H1 (cell line): Measurements from ENCODE around the gene CDK9. TPM values are rescaled to one million over a fixed set of nuclear protein-coding genes. Genes with fewer than 3 reads are reported as not detected.

Experiments
- CTCF ChIA-PET: fragments of 300-600 bp; sonication (Branson Sonifier 250); formaldehyde crosslinking; loops from one replicate; lab custom pipeline; 2021; ENCODE audit not compliant: partially characterized antibody; lab: Charles Lee
- POLR2A ChIA-PET: fragments of 300-600 bp; sonication (Branson Sonifier 250); formaldehyde crosslinking; loops from one replicate; lab custom pipeline; 2021; ENCODE audit warnings: inconsistent platforms; ENCODE audit not compliant: partially characterized antibody; lab: Charles Lee
- DNase-seq, 2 experiments: peaks; one replicate each; pipeline versions ENCODE4 v3.0.0 to v3.0.0-alpha.2; 2010 to 2022; ENCODE audit warnings: low spot score in 2 of 2, low read depth in 1 of 2, mixed read lengths in 1 of 2
- FAIRE-seq: peaks from 2 replicates; lab custom pipeline; 2011; peaks lifted over from hg19 to GRCh38; lab: Jason Lieb, UNC
- H2AFZ ChIP-seq: 2 replicates; pipeline ENCODE4 v1.8.1; 2012; ENCODE audit warnings: low read length, inconsistent platforms
- H2AK5ac ChIP-seq: 2 replicates; pipeline ENCODE4 v1.6.1; 2013; ENCODE audit warnings: low read depth, low read length
- H2BK120ac ChIP-seq: replicated peaks from 2 replicates; pipeline ENCODE3; 2013; ENCODE audit warnings: low read depth, low read length, inconsistent platforms
- H2BK12ac ChIP-seq: 2 replicates; pipeline ENCODE4 v1.6.1; 2013; ENCODE audit warnings: low read depth, low read length
- H2BK15ac ChIP-seq: 2 replicates; pipeline ENCODE4 v1.6.1; 2013; ENCODE audit warnings: low read length
- H2BK20ac ChIP-seq: 2 replicates; pipeline ENCODE4 v1.6.1; 2013; ENCODE audit warnings: low read length
- H2BK5ac ChIP-seq: 2 replicates; pipeline ENCODE4 v1.6.1; 2013; ENCODE audit warnings: low read depth, low read length
- H3K14ac ChIP-seq: 2 replicates; pipeline ENCODE4 v1.6.1; 2013; ENCODE audit warnings: inconsistent platforms; ENCODE audit not compliant: insufficient read length
- H3K18ac ChIP-seq: 2 replicates; pipeline ENCODE4 v1.6.1; 2013; ENCODE audit warnings: low read length; ENCODE audit errors: extremely low read depth
- H3K23ac ChIP-seq: 2 replicates; pipeline ENCODE4 v1.6.1; 2013; ENCODE audit warnings: inconsistent platforms; ENCODE audit not compliant: insufficient read length
- H3K23me2 ChIP-seq: 2 replicates; pipeline ENCODE4 v1.6.1; 2013; ENCODE audit warnings: low read depth, low read length
- H3K27ac ChIP-seq: 2 replicates; pipeline ENCODE4 v1.6.1; 2011; ENCODE audit warnings: low read depth, low read length, inconsistent platforms
- H3K27me3 ChIP-seq, 4 experiments: replicated peaks in 1 of 4; 1 replicate in 1 of 4; 2 replicates in 3 of 4; pipeline versions ENCODE4 v1.6.1 to v1.8.1; 2011 to 2013; ENCODE audit warnings: low read length in 3 of 4, mild to moderate bottlenecking in 3 of 4, inconsistent platforms in 2 of 4, mixed read lengths in 2 of 4, moderate library complexity in 1 of 4; ENCODE audit not compliant: control insufficient read depth in 3 of 4, insufficient read depth in 3 of 4; ENCODE audit errors: extremely low read depth in 1 of 4
- H3K36me3 ChIP-seq, 4 experiments: 2 replicates each; pipeline versions ENCODE4 v1.6.1 to v1.8.1; 2011 to 2013; ENCODE audit warnings: mild to moderate bottlenecking in 4 of 4, low read length in 3 of 4, moderate library complexity in 2 of 4, control low read depth in 1 of 4, inconsistent platforms in 1 of 4; ENCODE audit not compliant: insufficient read depth in 4 of 4, control insufficient read depth in 2 of 4
- H3K4ac ChIP-seq: replicated peaks from 2 replicates; pipeline ENCODE3; 2013; ENCODE audit warnings: low read length, low read depth, mixed read lengths, inconsistent platforms; ENCODE audit not compliant: insufficient read length
- H3K4me1 ChIP-seq, 4 experiments: replicated peaks in 1 of 4; 1 replicate in 1 of 4; 2 replicates in 3 of 4; pipeline versions ENCODE4 v1.6.1 to v1.8.1; 2011 to 2013; ENCODE audit warnings: low read length in 3 of 4, inconsistent platforms in 2 of 4, mixed read lengths in 1 of 4; ENCODE audit not compliant: insufficient read depth in 4 of 4, control insufficient read depth in 3 of 4
- H3K4me2 ChIP-seq, 2 experiments: 2 replicates each; pipeline versions ENCODE4 v1.6.1 to v1.8.1; 2011 to 2013; ENCODE audit warnings: low read depth in 2 of 2, low read length in 2 of 2, control low read depth in 1 of 2, inconsistent platforms in 1 of 2, mild to moderate bottlenecking in 1 of 2; ENCODE audit not compliant: insufficient read depth in 1 of 2
- H3K4me3 ChIP-seq, 4 experiments: fragments of 200-600, 300-600 bp in 1 of 4; sonication (generic), shearing (Covaris generic), sonication (Bioruptor Twin) in 1 of 4; 2 replicates each; pipeline versions ENCODE4 v1.5.1 to v1.8.1; 2011 to 2016; ENCODE audit warnings: low read length in 4 of 4, low read depth in 3 of 4, control low read depth in 2 of 4, inconsistent platforms in 2 of 4, mild to moderate bottlenecking in 2 of 4, mixed read lengths in 1 of 4, moderate library complexity in 1 of 4; ENCODE audit not compliant: insufficient read depth in 2 of 4; ENCODE audit errors: extremely low read depth in 1 of 4
- H3K56ac ChIP-seq: replicated peaks from 2 replicates; pipeline ENCODE3; 2013; ENCODE audit warnings: low read depth, mild to moderate bottlenecking, mixed read lengths, low read length, inconsistent platforms; ENCODE audit not compliant: insufficient read length
- H3K79me1 ChIP-seq: 2 replicates; pipeline ENCODE4 v1.6.1; 2013; ENCODE audit warnings: low read depth, low read length, control low read depth
- H3K79me2 ChIP-seq, 2 experiments: 2 replicates each; pipeline versions ENCODE4 v1.6.1 to v1.8.1; 2012 to 2013; ENCODE audit warnings: low read length in 2 of 2, mild to moderate bottlenecking in 2 of 2, inconsistent platforms in 1 of 2; ENCODE audit not compliant: insufficient read depth in 2 of 2, control insufficient read depth in 1 of 2
- H3K9ac ChIP-seq, 4 experiments: replicated peaks in 1 of 4; 1 replicate in 1 of 4; 2 replicates in 3 of 4; pipeline versions ENCODE4 v1.6.1 to v1.8.1; 2011 to 2013; ENCODE audit warnings: low read depth in 3 of 4, low read length in 3 of 4, control low read depth in 2 of 4, mild to moderate bottlenecking in 2 of 4, moderate library complexity in 2 of 4, inconsistent platforms in 1 of 4; ENCODE audit errors: extremely low read depth in 1 of 4
- H3K9me3 ChIP-seq, 2 experiments: 2 replicates each; pipeline versions ENCODE4 v1.6.1 to v1.8.1; 2012 to 2013; ENCODE audit warnings: mild to moderate bottlenecking in 2 of 2, moderate library complexity in 2 of 2, control low read depth in 1 of 2, inconsistent platforms in 1 of 2, low read depth in 1 of 2, low read length in 1 of 2, mixed read lengths in 1 of 2; ENCODE audit not compliant: insufficient read depth in 2 of 2
- H4K20me1 ChIP-seq, 2 experiments: replicated peaks in 1 of 2; 2 replicates each; pipeline versions ENCODE3 to v1.8.1; 2011 to 2013; ENCODE audit warnings: inconsistent platforms in 2 of 2, low read length in 2 of 2, mild to moderate bottlenecking in 1 of 2; ENCODE audit not compliant: insufficient read depth in 2 of 2, control insufficient read depth in 1 of 2
- H4K5ac ChIP-seq: 2 replicates; pipeline ENCODE4 v1.6.1; 2013; ENCODE audit warnings: low read length, low read depth, mixed read lengths, inconsistent platforms; ENCODE audit not compliant: insufficient read length
- H4K8ac ChIP-seq: 2 replicates; pipeline ENCODE4 v1.8.0; 2013; ENCODE audit warnings: mild to moderate bottlenecking, moderate library complexity, low read length, inconsistent platforms; ENCODE audit not compliant: insufficient read depth; ENCODE audit errors: extremely low read depth
- H4K91ac ChIP-seq: replicated peaks from 2 replicates; pipeline ENCODE3; 2013; ENCODE audit warnings: low read length, mixed read lengths, inconsistent platforms; ENCODE audit not compliant: insufficient read length
- BACH1 ChIP-seq: IDR thresholded peaks from 2 replicates; pipeline ENCODE4 v1.6.1; 2012; ENCODE audit warnings: low read length, improper control_type of control experiment
- CHD1 ChIP-seq: IDR thresholded peaks from 2 replicates; pipeline ENCODE4 v1.6.1; 2012; ENCODE audit warnings: low read depth, low read length, improper control_type of control experiment
- CREB1 ChIP-seq: IDR thresholded peaks from 2 replicates; pipeline ENCODE4 v1.6.1; 2012; ENCODE audit warnings: inconsistent platforms
- CTBP2 ChIP-seq: IDR thresholded peaks from 2 replicates; pipeline ENCODE4 v1.7.0; 2011; ENCODE audit warnings: borderline replicate concordance, mild to moderate bottlenecking, moderate library complexity, mixed read lengths, low read length; ENCODE audit not compliant: insufficient read depth, insufficient read length
- EP300 ChIP-seq, 2 experiments: IDR thresholded peaks; 1 replicate in 1 of 2; 2 replicates in 1 of 2; pipeline ENCODE4 v1.6.1; 2011 to 2012; ENCODE audit warnings: low read depth in 2 of 2, low read length in 2 of 2, mild to moderate bottlenecking in 2 of 2, borderline replicate concordance in 1 of 2, inconsistent platforms in 1 of 2, moderate library complexity in 1 of 2
- HDAC2 ChIP-seq, 2 experiments: fragments of 300-600 bp in 1 of 2; sonication (generic) in 1 of 2; IDR thresholded peaks; 2 replicates each; pipeline ENCODE4 v1.6.1; 2011 to 2012; ENCODE audit warnings: low read depth in 2 of 2, low read length in 2 of 2, mild to moderate bottlenecking in 2 of 2, moderate library complexity in 2 of 2, borderline replicate concordance in 1 of 2, inconsistent platforms in 1 of 2
- JUND ChIP-seq: IDR thresholded peaks from 2 replicates; pipeline ENCODE4 v1.6.1; 2011; ENCODE audit warnings: mild to moderate bottlenecking, improper control_type of control experiment, low read length
- SUZ12 ChIP-seq: fragments of 200-600 bp; sonication (generic); IDR thresholded peaks from 2 replicates; pipeline ENCODE4 v1.6.1; 2012; ENCODE audit warnings: mild to moderate bottlenecking, inconsistent platforms, low read length, moderate library complexity, mixed read lengths
- TBP ChIP-seq: IDR thresholded peaks from 2 replicates; pipeline ENCODE4 v1.6.1; 2011; ENCODE audit warnings: low read depth, low read length, improper control_type of control experiment
- WGBS, 2 experiments: shearing (Covaris generic) in 1 of 2; methylation state at CpG; one replicate each; pipeline versions ENCODE4 v1.1.6 to v1.1.7; 2013 to 2015; ENCODE audit warnings: low lambda C conversion rate in 2 of 2, mixed read lengths in 2 of 2, inconsistent platforms in 1 of 2, low coverage in 1 of 2, missing lambda C conversion rate in 1 of 2; ENCODE audit not compliant: insufficient replicate concordance in 2 of 2, insufficient coverage in 1 of 2, insufficient read length in 1 of 2; ENCODE audit errors: extremely low coverage in 1 of 2, missing lambda C conversion rate in 1 of 2; 5-methylcytosine and 5-hydroxymethylcytosine counted together
- polyA plus RNA-seq, 7 experiments: library from polyadenylated mRNA; depleted of rRNA in 3 of 7; stranded (reverse) in 5 of 7; unstranded in 2 of 7; fragments of >200 nt in 5 of 7; fragments of 200-250 nt in 2 of 7; gene quantifications; 1 replicate in 5 of 7; 2 replicates in 1 of 7; 4 replicates in 1 of 7; pipeline versions ENCODE4 v1.2.1 to v1.2.3, GENCODE V29; 2011 to 2013; ENCODE audit warnings: missing spikeins in 2 of 7, mixed read lengths in 2 of 7
- total RNA-seq: library from RNA; stranded (reverse); fragmentation: NEBNext Ultra II Directional; extraction: Animal tissue kit (Norgen Biotek cat#: 25700); gene quantifications from 2 replicates; pipeline ENCODE4 v1.2.1, GENCODE V29; 2021
- TF ChIP-seq, protein P1 (sequence below): IDR thresholded peaks from 2 replicates; pipeline ENCODE4 v1.6.1; 2012; ENCODE audit warnings: inconsistent platforms

CDK9 gene
- total and polyA plus RNA-seq, 2 of the 8 experiments (the other 6 are each of a cell fraction or from before 2014, with no cell fraction given): 69.1 to 87.5 TPM

DNA sequence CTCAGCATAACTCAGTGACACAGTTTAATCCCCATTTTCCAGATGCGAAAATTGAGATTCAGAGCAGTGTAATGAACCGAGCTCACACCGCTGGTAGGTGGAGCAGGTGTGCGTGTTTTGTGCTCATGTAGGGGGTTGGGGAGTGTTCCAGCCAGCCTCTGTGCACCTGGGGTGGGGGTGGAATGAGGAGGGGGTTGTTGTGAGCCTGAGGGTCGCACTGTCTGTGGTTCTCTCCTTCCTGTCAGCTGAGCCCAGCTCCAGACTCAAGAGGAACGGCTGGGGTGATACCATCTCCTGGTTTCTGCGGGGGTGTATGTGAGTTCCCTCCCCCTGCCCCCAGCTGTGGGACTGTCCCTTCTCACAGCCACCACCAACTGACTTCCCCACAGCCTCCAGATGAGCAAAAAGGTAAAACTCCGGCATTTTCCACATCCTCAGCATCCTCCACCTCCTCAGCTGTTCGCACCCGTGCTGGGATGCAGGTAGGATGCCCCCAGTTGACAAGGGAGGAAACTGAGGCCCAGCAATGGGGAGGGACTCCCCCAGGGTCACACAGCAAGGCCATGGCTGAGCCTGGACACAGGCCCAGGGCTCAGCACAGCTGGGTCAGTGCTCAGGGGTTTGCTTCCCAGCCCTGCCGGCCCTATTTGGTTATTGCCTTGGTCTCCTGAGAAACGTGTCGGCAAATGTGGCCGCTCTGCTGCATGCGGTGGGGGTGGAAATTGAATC lies 9.5 kb upstream of the CDK9 start:
- CTCF ChIA-PET: interaction anchor here (0.9 to 2.7 kb wide), 6 partner anchors 8 to 107 kb away, joined by 3 to 12 read pairs (median 4); partner anchors contain the start of genes CDK9 and TOR2A

More for the DNA sequence above, 9.5 kb upstream of the CDK9 start:
- Histone ChIP-seq H3K23ac (no peak overlapping the region), H2BK12ac (peak overlapping the region; percentile 14; the same call in 1 of the 2 replicates), H3K4me3 (no peak overlapping the region; a peak in 1 of 8 replicates), H3K14ac (no peak overlapping the region), H2AK5ac (no peak overlapping the region; the same call in 1 of the 2 replicates), H3K56ac (no peak overlapping the region), H3K23me2 (no peaks in the 10 kb centered on the region), H2BK20ac (no peak overlapping the region; the same call in 1 of the 2 replicates), H2BK120ac (no peak overlapping the region), H4K8ac (no peak overlapping the region), H2BK5ac (0 out of 2 replicates have a peak overlapping the region, but pooled peaks have one; percentile 19), H4K91ac (peak overlapping the region; percentile 1), H3K18ac (0 out of 2 replicates have a peak overlapping the region, but pooled peaks have one; percentile 28), H3K36me3 (no peaks in the 10 kb centered on the region), H3K4ac (no peak overlapping the region), H2BK15ac (no peak overlapping the region; the same call in 1 of the 2 replicates), H4K5ac (peak overlapping the region; percentile 47), H3K27me3 (no peaks in the 10 kb centered on the region), H4K20me1 (no peaks in the 10 kb centered on the region), H3K4me1 (peaks cover 4 to 20% (median 15%) of the 10 kb centered on the region in 4 experiments), H3K27ac (no peak overlapping the region), H2AFZ (peak overlapping the region; percentile 83; the same call in 1 of the 2 replicates), H3K79me2 (no peaks in the 10 kb centered on the region), H3K79me1 (no peaks in the 10 kb centered on the region), H3K9me3 (no peaks in the 10 kb centered on the region), H3K9ac (no peak overlapping the region; a peak in 1 of 7 replicates), H3K4me2 (no peak overlapping the region)
- TF ChIP-seq CHD1 (peak; percentile 92), TBP (no peak), CREB1 (no peak), BACH1 (no peak), JUND (peak; percentile 98), CTBP2 (no peak), SUZ12 (no peak), EP300 (IDR thresholded peaks at IDR 0.05; ENCODE audit: borderline replicate concordance in 1 of 2, low read depth in 2 of 2, low read length in 2 of 2) (peak in 1 of 2 experiments; percentile 99; a peak in 2 of 3 replicates), HDAC2 (IDR thresholded peaks at IDR 0.05; ENCODE audit: borderline replicate concordance in 1 of 2, low read depth in 2 of 2, low read length in 2 of 2) (no peak)
- TF ChIP-seq, protein P1, sequence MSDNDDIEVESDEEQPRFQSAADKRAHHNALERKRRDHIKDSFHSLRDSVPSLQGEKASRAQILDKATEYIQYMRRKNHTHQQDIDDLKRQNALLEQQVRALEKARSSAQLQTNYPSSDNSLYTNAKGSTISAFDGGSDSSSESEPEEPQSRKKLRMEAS: peak; percentile 16; the same call in 1 of the 2 replicates
- WGBS, 2 experiments: 88% methylated on average over 13 of the region's 15 CpGs; no CpG with 5 or more reads in 1 of the 2 experiments
- DNase-seq (peak in 1 of 2 experiments; percentile 76), FAIRE-seq (no peak)
- POLR2A ChIA-PET: interaction anchor here (1.3 kb wide), 1 partner anchor 11 kb away, joined by 3 read pairs; no protein-coding TSS in a partner anchor
